Spleen (tissue), 11 donors: ENCODE data around the gene PSMG1. TPM values are rescaled to one million over a fixed set of nuclear protein-coding genes. Genes with fewer than 3 reads are reported as not detected.

Source experiments
- DNase-seq: peaks from one replicate; pipeline ENCODE4 v3.0.0-alpha.2; 2020
- H3K27ac ChIP-seq, 8 donors: fragments of 200-600 bp; sonication (generic) in 7 of 8; 1 replicate in 4 of 8; 2 replicates in 4 of 8; pipeline versions ENCODE4 v1.5.0 to v1.8.0; 2016 to 2021; ENCODE audit warnings: inconsistent platforms in 4 of 8, mild to moderate bottlenecking in 4 of 8, moderate library complexity in 1 of 8
- H3K27me3 ChIP-seq, 7 donors: fragments of 200-600 bp; sonication (generic) in 6 of 7; replicated peaks in 1 of 7; 1 replicate in 4 of 7; 2 replicates in 3 of 7; pipeline versions ENCODE4 v1.5.0 to v1.8.0; 2016 to 2021; ENCODE audit warnings: inconsistent platforms in 3 of 7, mild to moderate bottlenecking in 1 of 7
- H3K36me3 ChIP-seq, 6 donors: fragments of 200-600 bp; sonication (generic) in 5 of 6; 1 replicate in 4 of 6; 2 replicates in 2 of 6; pipeline versions ENCODE4 v1.5.0 to v1.8.0; 2016 to 2021; ENCODE audit warnings: inconsistent platforms in 2 of 6
- H3K4me1 ChIP-seq, 6 donors: fragments of 200-600 bp; sonication (generic) in 5 of 6; 1 replicate in 3 of 6; 2 replicates in 3 of 6; pipeline versions ENCODE4 v1.5.0 to v1.8.0; 2016 to 2021; ENCODE audit warnings: inconsistent platforms in 3 of 6
- H3K4me3 ChIP-seq, 8 donors: fragments of 200-600 bp; sonication (generic) in 7 of 8; 1 replicate in 4 of 8; 2 replicates in 4 of 8; pipeline versions ENCODE4 v1.5.0 to v1.8.0; 2016 to 2021; ENCODE audit warnings: inconsistent platforms in 4 of 8, mild to moderate bottlenecking in 4 of 8, moderate library complexity in 2 of 8
- H3K9me3 ChIP-seq, 8 donors: fragments of 200-600 bp; sonication (generic) in 7 of 8; 1 replicate in 4 of 8; 2 replicates in 4 of 8; pipeline versions ENCODE4 v1.5.0 to v1.8.0; 2016 to 2021; ENCODE audit warnings: inconsistent platforms in 4 of 8
- CTCF ChIP-seq, 11 experiments: fragments of 200-600 bp in 7 of 11; fragments of 450-650 bp in 4 of 11; sonication (generic) in 4 of 11; IDR thresholded peaks in 8 of 11; conservative IDR thresholded peaks in 3 of 11; 1 replicate in 7 of 11; 2 replicates in 4 of 11; pipeline versions ENCODE4 v1.4.0 to v1.8.0; 2016 to 2021; ENCODE audit warnings: antibody characterized with exemption in 11 of 11, inconsistent platforms in 4 of 11, mild to moderate bottlenecking in 1 of 11
- POLR2A ChIP-seq, 3 donors: fragments of 450-650 bp; IDR thresholded peaks; one replicate each; pipeline ENCODE4 v1.5.1; 2017; ENCODE audit warnings: antibody characterized with exemption in 3 of 3, mild to moderate bottlenecking in 1 of 3
- POLR2AphosphoS5 ChIP-seq, 3 donors: sonication (generic); formaldehyde crosslinking; IDR thresholded peaks; one replicate each; pipeline ENCODE4 v1.5.1; 2017; ENCODE audit warnings: antibody characterized with exemption in 3 of 3
- WGBS, 5 donors: extraction: QIAGEN DNeasy Blood & Tissue Kit in 3 of 5; methylation state at CpG; one replicate each; pipeline versions ENCODE4 v1.1.5 to v1.1.7; 2013 to 2018; 5-methylcytosine and 5-hydroxymethylcytosine counted together
- intact Hi-C: fragments of 100-400 bp; cut with DNase I; formaldehyde crosslinking; loops from one replicate; pipeline ENCODE4 v1.15.0; 2023; ENCODE audit warnings: low total_unique reads
- polyA plus RNA-seq, 3 donors: library from polyadenylated mRNA; stranded (reverse); fragments of 200-250 nt; gene quantifications; one replicate each; pipeline ENCODE4 v1.2.1, GENCODE V29; 2013
- total RNA-seq, 7 donors: library from RNA; depleted of rRNA in 3 of 7; stranded (reverse); fragments of >200 nt in 3 of 7; fragmentation: NEBNext Ultra II Directional in 4 of 7; extraction: Animal tissue kit (Norgen Biotek cat#: 25700) in 4 of 7; gene quantifications; one replicate each; pipeline versions ENCODE4 v1.1.0 to v1.2.1, GENCODE V29; 2016 to 2021
- donor health status: healthy with polysubstance abuse.
- donor health status: DM: no; HTN: no; CAD: no; lungs with moderate emphysema.
- donor health status: DM: no; HTN: no; CAD: no.
- donor health status: Bipolar disorder and iron deficiency.
- donor health status: healthy.
- donor health status: DM: no; HTN: no; CAD: no.
- donor health status: DM: yes; HTN: yes; CAD: no.

Gene PSMG1
- total and polyA plus RNA-seq, 10 donors, result 12.3 to 39.9 (median 19.1) TPM

- H3K36me3 ChIP-seq, result no peaks in the 10 kb centered on the region
- peaks cover 0 to 13% (median 0%) of the 10 kb centered on the region in 6 donors for H3K4me1 ChIP-seq
- no peak for TF ChIP-seq CTCF (IDR thresholded peaks at IDR 0.05 in 8 of 11, conservative IDR thresholded peaks at IDR 0.05 in 3 of 11)
- TF ChIP-seq POLR2AphosphoS5 (IDR thresholded peaks at IDR 0.05), result no peak
- TF ChIP-seq POLR2A (IDR thresholded peaks at IDR 0.05), result no peak
- intact Hi-C loops, result no loop called here
- peaks cover 0 to 28% (median 17%) of the 10 kb centered on the region in 8 donors for H3K9me3 ChIP-seq
- H3K27me3 ChIP-seq, result no peaks in the 10 kb centered on the region
- no peak overlapping the region for H3K4me3 ChIP-seq
- 74 to 81% (median 77%) methylated on average over 3 to 4 of the region's 4 CpGs for WGBS, 5 donors
- H3K27ac ChIP-seq, result peak overlapping the region in 4 of 8 donors; percentile 16 to 63 (median 50)
- DNase-seq, result no peak
Measured at GRCh38 chr21:39126486-39126806, 56.8 kb downstream of the PSMG1 start.

- intact Hi-C loops, result no loop called here
- 17 to 40% (median 34%) methylated on average over 7 of the region's 7 CpGs for WGBS, 5 donors
- H3K4me1 ChIP-seq, result peaks cover 0 to 13% (median 0%) of the 10 kb centered on the region in 6 donors
- no peak overlapping the region for H3K4me3 ChIP-seq
- H3K36me3 ChIP-seq, result no peaks in the 10 kb centered on the region
- peak overlapping the region in 4 of 8 donors; percentile 16 to 63 (median 50) for H3K27ac ChIP-seq
- H3K27me3 ChIP-seq, result no peaks in the 10 kb centered on the region
- peaks cover 0 to 23% (median 12%) of the 10 kb centered on the region in 8 donors for H3K9me3 ChIP-seq
- TF ChIP-seq CTCF (IDR thresholded peaks at IDR 0.05 in 8 of 11, conservative IDR thresholded peaks at IDR 0.05 in 3 of 11), result peak in 9 of 11 experiments; percentile 23 to 69 (median 54)
- peak in 2 of 3 donors; percentile 57 to 63 for TF ChIP-seq POLR2AphosphoS5 (IDR thresholded peaks at IDR 0.05)
- TF ChIP-seq POLR2A (IDR thresholded peaks at IDR 0.05), result no peak
- peak; percentile 72 for DNase-seq
Measured at GRCh38 chr21:39125752-39126485, 57.3 kb downstream of the PSMG1 start.

Other genes with a start within 250 kb of the PSMG1 start
- gene BRWD1, start 130.2 kb upstream of the PSMG1 start, total RNA-seq, result 10 to 100 TPM; 46.5 to 98.0 (median 60.5) TPM
- 10 to 100 TPM in 1 of 3 donors, 1 to 10 TPM in 2; 7.2 to 10.7 (median 9.1) TPM for gene BRWD1, start 130.2 kb upstream of the PSMG1 start, polyA plus RNA-seq
- gene HMGN1, start 165.6 kb upstream of the PSMG1 start, total RNA-seq, result 100 to 1,000 TPM; 101 to 193 (median 152) TPM
- 100 to 1,000 TPM; 248 to 276 (median 250) TPM for gene HMGN1, start 165.6 kb upstream of the PSMG1 start, polyA plus RNA-seq